ACC112 (cell line): Measurements from ENCODE around the gene AQP11.
"Not testable (repeated sequence)": the region's sequence is repeated elsewhere in the genome, so short reads cannot be mapped to it uniquely, and the experiment has no call there.

ENCODE experiments used
- H2AFZ ChIP-seq: fragments of 200-600 bp; sonication (generic); one replicate; pipeline ENCODE4 v1.6.0; 2017; ENCODE audit warnings: antibody characterized with exemption, low read length; ENCODE audit not compliant: unreplicated experiment
- H3K27ac ChIP-seq: fragments of 200-600 bp; sonication (generic); 2 replicates; pipeline ENCODE4 v1.5.1; 2014; ENCODE audit warnings: low read depth, mild to moderate bottlenecking, antibody characterized with exemption, low read length, moderate library complexity
- H3K27me3 ChIP-seq: fragments of 200-600 bp; sonication (generic); 2 replicates; pipeline ENCODE4 v1.6.1; 2014; ENCODE audit warnings: mild to moderate bottlenecking, antibody characterized with exemption, low read length, moderate library complexity, mixed read lengths; ENCODE audit not compliant: insufficient read depth
- H3K36me3 ChIP-seq: fragments of 200-600 bp; sonication (generic); 2 replicates; pipeline ENCODE4 v1.6.1; 2016; ENCODE audit warnings: mild to moderate bottlenecking, antibody characterized with exemption, low read length, moderate library complexity, mixed read lengths; ENCODE audit not compliant: insufficient read depth
- H3K4me1 ChIP-seq: fragments of 200-600 bp; sonication (generic); one replicate; pipeline ENCODE4 v1.6.1; 2016; ENCODE audit warnings: low read length, mixed read lengths; ENCODE audit not compliant: insufficient read depth, unreplicated experiment, control insufficient read depth
- H3K4me3 ChIP-seq: fragments of 200-600 bp; sonication (generic); 2 replicates; pipeline ENCODE4 v1.5.1; 2014; ENCODE audit warnings: mild to moderate bottlenecking, low read depth, low read length
- H3K79me2 ChIP-seq: fragments of 200-600 bp; sonication (generic); one replicate; pipeline ENCODE4 v1.6.0; 2016; ENCODE audit warnings: low read length; ENCODE audit not compliant: control insufficient read depth, unreplicated experiment, insufficient read depth

Gene AQP11

DNA sequence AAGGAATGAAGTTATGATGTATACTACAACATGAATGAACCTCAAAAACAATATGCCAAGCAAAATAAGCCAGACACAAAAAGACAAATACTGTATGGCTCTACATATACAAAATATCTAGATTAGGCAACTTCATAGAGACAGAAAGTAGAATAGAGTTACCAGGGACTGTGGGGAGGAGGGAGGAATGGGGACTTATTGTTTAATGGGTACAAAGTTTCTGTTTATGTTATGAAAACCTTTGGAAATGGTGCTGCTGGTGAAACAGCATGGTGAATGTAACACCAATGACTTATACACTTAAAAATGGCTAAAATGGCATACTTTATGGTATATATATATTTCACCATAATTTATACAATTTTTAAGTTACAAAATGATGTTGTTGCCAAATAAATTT lies 4.1 kb downstream of the AQP11 start:
- no peak overlapping the region for H3K4me3 ChIP-seq
- peaks cover 10% of the 10 kb centered on the region for H3K4me1 ChIP-seq

DNA sequence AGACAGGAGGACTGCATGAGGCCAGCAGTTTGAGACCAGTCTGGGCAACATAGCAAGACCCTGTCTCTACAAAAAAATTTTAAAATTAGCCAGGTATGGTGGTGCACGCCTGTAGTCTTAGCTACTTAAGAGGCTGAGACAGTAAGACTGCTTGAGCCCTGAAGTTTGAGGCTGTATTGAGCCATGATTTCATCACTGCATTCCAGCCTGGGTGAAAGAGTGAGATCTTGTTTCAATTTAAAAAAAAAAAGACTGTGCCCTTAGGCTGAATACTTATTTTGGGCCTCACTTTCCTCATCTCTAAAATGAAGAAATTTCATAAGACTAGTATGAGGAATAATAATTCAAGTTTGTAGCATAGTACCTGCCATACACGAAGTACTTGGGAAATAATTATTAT lies 6.9 kb downstream of the AQP11 start:
- H3K4me3 ChIP-seq, result no peak overlapping the region
- H3K27ac ChIP-seq, result no peak overlapping the region
- H3K4me1 ChIP-seq, result peaks cover 1% of the 10 kb centered on the region
- no peaks in the 10 kb centered on the region for H3K27me3 ChIP-seq
- no peak overlapping the region for H2AFZ ChIP-seq
- H3K79me2 ChIP-seq, result no peaks in the 10 kb centered on the region
- no peaks in the 10 kb centered on the region for H3K36me3 ChIP-seq

More for the DNA sequence above, 4.1 kb downstream of the AQP11 start:
- Histone ChIP-seq H3K27ac (no peak overlapping the region), H3K27me3 (no peaks in the 10 kb centered on the region), H3K36me3 (no peaks in the 10 kb centered on the region), H3K79me2 (no peaks in the 10 kb centered on the region), H2AFZ (no peak overlapping the region)

DNA sequence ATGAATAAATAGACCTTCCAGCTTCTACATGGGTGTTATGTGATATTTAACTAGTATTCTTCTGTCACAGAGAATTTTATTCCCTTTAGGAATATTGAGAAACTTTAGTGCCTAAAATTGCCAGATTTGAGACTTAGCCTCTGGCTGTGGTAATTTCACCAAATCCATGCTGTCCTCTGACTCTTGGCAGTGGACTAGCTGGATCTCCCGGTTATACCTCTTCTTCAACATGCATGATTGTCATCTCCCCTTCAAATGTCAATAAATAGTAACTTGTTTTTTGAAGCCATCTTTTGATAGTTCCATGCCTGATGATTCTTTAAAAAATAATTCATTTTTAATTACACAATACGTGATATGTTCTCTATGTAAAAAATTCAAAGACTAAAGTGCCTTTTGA lies 8.4 kb downstream of the AQP11 start:
- H2AFZ ChIP-seq, result no peak overlapping the region
- H3K36me3 ChIP-seq, result no peaks in the 10 kb centered on the region
- no peaks in the 10 kb centered on the region for H3K27me3 ChIP-seq
- H3K79me2 ChIP-seq, result no peaks in the 10 kb centered on the region
- H3K4me1 ChIP-seq, result peaks cover 16% of the 10 kb centered on the region
- H3K27ac ChIP-seq, result no peak overlapping the region
- no peak overlapping the region for H3K4me3 ChIP-seq

DNA sequence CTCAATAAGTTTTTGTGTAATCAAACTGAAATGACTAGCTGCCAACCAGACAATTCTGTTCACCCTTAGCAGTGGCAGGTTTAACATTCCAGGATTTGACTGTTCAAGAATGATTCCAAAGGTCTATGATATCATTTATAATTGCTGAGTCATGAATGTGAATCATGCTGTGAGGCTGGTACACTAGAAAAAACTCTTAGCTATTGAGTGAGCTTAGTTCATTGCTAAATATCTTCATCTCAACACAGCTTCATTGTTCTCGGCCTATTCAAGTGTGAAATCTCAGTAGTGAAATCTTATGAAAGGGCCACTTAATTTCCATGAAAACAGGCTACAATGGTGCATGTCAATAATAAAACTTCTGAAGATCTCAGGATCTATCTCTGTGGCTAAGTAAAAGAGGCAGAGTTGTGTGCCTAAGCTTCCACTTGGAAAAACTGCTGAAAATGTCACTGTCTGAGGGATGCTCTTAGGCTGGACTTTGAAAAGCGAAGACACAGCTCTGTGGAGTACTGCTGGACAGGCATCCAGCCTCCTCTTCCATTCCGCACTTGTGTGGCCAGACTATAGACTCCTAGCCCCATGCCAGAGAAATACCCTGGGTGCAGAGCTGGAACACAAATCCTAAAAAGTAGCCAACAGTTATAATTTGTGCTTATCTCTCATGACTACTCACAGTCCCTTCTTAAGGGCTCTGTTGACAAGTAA lies 12.8 kb downstream of the AQP11 start:
- Histone ChIP-seq H3K27me3 (no peaks in the 10 kb centered on the region), H3K36me3 (no peaks in the 10 kb centered on the region), H3K79me2 (no peaks in the 10 kb centered on the region), H3K27ac (peak overlapping the region; percentile 81), H3K4me3 (peak overlapping the region; percentile 14; the same call in 1 of the 2 replicates), H3K4me1 (peaks cover 23% of the 10 kb centered on the region), H2AFZ (no peak overlapping the region)

DNA sequence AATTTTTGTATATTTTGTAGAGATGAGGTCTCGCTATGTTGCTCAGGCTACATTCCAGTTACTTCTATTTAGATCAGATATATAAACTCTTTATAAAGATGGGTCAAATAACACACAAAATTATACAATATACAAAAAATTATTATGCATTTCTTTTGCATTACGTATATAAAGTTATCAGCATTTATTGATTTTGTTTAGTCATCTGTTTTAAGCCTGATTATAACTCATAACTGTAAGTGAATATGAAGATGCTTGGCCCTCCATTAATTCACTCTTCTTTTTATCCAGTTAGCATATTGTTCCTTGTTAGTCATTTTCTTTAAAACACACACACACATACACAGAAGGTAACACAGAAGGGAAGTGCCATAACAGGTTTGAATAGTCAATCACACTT lies 14.5 kb downstream of the AQP11 start:
- Histone ChIP-seq H3K4me3 (no peak overlapping the region), H3K36me3 (peaks cover 2% of the 10 kb centered on the region; the same call in 1 of the 2 replicates), H3K79me2 (no peaks in the 10 kb centered on the region), H3K27me3 (no peaks in the 10 kb centered on the region), H3K4me1 (peaks cover 23% of the 10 kb centered on the region), H3K27ac (no peak overlapping the region), H2AFZ (no peak overlapping the region)

DNA sequence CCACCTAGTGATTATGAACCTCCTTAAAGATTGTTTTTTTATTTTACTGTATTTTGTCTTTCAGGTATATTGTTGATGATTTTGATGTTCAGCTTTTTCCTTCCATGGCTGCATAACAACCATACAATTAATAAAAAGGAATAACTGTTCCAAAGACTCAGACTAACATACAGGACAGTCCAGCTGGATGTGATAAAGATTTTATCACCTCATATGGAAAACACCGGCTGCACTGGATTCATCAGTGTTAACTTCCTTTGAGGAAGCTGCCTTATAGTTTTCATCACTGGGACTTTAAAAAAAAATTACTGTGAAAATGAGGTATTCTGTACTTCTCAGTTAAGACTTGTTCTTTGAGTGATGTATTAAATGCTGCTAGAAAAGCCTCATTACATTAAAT lies 19.5 kb downstream of the AQP11 start:
- Histone ChIP-seq H2AFZ (no peak overlapping the region), H3K4me3 (no peak overlapping the region), H3K36me3 (peaks cover 21% of the 10 kb centered on the region; the same call in 1 of the 2 replicates), H3K79me2 (no peaks in the 10 kb centered on the region), H3K27me3 (no peaks in the 10 kb centered on the region), H3K4me1 (no peaks in the 10 kb centered on the region), H3K27ac (no peak overlapping the region)

DNA sequence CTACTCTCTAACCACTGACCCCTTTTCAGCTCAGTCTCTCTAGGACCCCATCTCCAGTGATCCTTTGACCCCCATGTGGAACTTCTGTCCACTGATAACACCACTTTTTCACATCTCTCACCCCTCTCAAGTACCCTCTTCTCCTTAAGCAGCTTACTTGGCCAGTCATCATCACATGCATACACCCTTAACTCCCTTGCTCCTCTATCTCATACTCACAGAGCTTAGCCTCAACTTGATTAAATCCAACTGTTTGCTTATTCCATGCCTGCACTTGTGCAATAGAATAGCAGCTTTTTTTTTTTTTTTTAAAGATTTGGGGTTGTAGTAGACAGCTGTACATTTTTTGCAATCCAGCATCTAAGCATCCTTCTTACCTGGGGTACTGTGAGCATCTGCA lies 22.2 kb downstream of the AQP11 start:
- Histone ChIP-seq H3K36me3 (peaks cover 39% of the 10 kb centered on the region), H3K4me3 (no peak overlapping the region), H2AFZ (no peak overlapping the region), H3K27me3 (no peaks in the 10 kb centered on the region), H3K27ac (no peak overlapping the region), H3K4me1 (no peaks in the 10 kb centered on the region), H3K79me2 (no peaks in the 10 kb centered on the region)

DNA sequence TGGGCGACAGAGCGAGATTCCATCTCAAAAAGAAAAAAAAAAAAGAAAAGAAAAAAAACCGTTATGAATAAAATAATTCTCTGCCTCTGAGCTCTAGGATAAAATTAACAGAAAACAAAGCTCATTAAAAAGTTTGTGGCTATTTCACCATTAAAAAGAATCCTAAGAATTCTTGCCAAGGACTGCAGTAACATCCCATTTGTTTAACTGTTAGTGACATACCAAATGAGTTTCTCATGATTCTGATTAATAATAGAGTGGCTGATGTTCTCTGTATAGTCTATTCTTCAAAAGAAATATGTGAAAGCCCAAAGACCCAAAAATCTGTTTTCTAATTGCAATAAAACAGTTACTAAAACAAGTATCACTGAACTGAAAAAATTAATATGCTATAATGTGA lies 28.1 kb downstream of the AQP11 start:
- peaks cover 7% of the 10 kb centered on the region for H3K4me1 ChIP-seq
- no peak overlapping the region for H3K4me3 ChIP-seq
- no peaks in the 10 kb centered on the region for H3K27me3 ChIP-seq
- H3K27ac ChIP-seq, result no peak overlapping the region
- no peaks in the 10 kb centered on the region for H3K79me2 ChIP-seq
- H3K36me3 ChIP-seq, result peaks cover 40% of the 10 kb centered on the region
- H2AFZ ChIP-seq, result no peak overlapping the region

DNA sequence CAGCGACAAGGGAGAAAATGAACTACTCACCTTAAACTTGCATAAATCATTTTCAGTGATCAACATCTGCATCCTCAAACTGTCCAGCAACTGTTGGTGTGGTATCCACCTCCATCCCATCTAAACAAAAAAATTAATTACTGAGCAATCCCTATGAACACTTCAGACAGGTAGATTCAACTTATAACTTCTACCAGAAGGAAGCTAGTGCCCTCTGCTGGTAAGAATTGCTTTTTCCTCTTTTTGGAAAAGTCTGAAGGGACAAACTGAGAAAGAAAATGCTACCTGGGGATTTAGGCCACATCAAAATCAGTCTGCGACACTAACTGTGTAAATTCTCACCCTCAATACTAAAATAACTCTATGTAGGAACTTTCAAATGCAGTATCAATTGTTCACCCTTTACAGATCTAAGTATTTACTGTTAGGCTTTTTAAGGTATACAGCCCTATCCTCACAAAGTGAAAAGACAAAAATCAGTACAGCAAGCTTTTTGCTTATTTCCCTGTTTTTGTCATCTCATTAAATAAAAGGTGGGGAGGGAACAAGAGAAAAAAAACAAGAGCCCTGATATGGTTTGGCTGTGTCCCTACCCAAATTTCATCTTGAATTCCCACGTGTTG lies 29.9 kb downstream of the AQP11 start:
- no peaks in the 10 kb centered on the region for H3K79me2 ChIP-seq
- H2AFZ ChIP-seq, result no peak overlapping the region
- H3K36me3 ChIP-seq, result peaks cover 28% of the 10 kb centered on the region
- H3K4me1 ChIP-seq, result peaks cover 7% of the 10 kb centered on the region
- H3K27me3 ChIP-seq, result no peaks in the 10 kb centered on the region
- H3K27ac ChIP-seq, result no peak overlapping the region
- H3K4me3 ChIP-seq, result no peak overlapping the region

DNA sequence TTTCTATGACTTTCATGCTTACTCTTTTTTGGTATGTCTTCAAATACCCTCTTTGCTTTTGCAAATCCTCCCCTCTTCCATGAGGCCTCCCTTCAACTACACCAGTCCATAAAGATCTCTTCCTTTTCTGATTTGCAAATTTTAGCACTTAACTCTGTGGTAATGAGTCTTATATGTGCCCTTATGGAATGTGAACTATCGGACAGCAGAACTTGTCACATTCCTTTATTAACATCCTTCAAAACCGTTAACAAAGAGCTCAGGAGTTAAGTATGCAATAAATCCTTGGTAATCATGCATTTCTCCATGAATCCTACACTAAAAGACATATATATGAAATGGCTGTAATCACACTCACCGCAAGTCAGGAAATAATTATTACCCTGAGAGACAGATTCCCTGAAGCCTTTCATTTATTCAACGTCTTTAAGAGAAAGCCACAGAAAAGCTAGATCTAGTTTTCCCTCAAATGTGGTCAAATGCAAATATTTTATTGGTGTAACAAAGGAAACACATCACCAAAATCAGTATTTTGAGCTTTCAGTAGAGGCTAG lies 40.5 kb downstream of the AQP11 start:
- H3K27me3 ChIP-seq, result no peaks in the 10 kb centered on the region
- no peak overlapping the region for H3K27ac ChIP-seq
- no peaks in the 10 kb centered on the region for H3K4me1 ChIP-seq
- H3K36me3 ChIP-seq, result peaks cover 18% of the 10 kb centered on the region
- no peak overlapping the region for H2AFZ ChIP-seq
- peaks cover 64% of the 10 kb centered on the region for H3K79me2 ChIP-seq
- H3K4me3 ChIP-seq, result no peak overlapping the region

DNA sequence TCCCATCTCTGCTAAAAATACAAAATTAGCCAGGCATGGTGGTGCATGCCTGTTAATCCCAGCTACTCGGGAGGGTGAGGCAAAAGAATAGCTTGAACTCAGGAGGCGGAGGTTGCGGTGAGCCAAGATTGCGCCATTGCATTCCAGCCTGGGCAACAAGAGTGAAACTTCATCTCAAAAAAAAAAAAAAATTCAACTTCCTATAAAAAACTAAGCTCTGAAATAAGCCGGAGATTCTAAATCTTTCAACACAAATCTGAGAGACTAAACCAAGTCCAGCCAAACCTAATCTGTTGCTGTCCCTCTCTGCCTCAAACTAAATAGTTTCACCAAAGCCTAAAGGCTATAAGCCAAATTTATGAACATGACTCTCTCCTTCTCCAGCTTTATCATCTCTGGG lies 44.2 kb downstream of the AQP11 start:
- H3K36me3 ChIP-seq, H3K27me3 ChIP-seq, H3K4me3 ChIP-seq, H2AFZ ChIP-seq, H3K4me1 ChIP-seq: not testable (repeated sequence)
- Histone ChIP-seq H3K79me2 (peaks cover 73% of the 10 kb centered on the region), H3K27ac (0 out of 2 replicates have a peak overlapping the region, but pooled peaks have one; percentile 10)
